ENCODE measurements around the gene SETD1B.
A peak's percentile ranks its signal among the peaks of the same experiment; 100 is the strongest.
"Not testable (repeated sequence)": the region's sequence is repeated elsewhere in the genome, so short reads cannot be mapped to it uniquely, and the experiment has no call there.

Gene SETD1B

DNA sequence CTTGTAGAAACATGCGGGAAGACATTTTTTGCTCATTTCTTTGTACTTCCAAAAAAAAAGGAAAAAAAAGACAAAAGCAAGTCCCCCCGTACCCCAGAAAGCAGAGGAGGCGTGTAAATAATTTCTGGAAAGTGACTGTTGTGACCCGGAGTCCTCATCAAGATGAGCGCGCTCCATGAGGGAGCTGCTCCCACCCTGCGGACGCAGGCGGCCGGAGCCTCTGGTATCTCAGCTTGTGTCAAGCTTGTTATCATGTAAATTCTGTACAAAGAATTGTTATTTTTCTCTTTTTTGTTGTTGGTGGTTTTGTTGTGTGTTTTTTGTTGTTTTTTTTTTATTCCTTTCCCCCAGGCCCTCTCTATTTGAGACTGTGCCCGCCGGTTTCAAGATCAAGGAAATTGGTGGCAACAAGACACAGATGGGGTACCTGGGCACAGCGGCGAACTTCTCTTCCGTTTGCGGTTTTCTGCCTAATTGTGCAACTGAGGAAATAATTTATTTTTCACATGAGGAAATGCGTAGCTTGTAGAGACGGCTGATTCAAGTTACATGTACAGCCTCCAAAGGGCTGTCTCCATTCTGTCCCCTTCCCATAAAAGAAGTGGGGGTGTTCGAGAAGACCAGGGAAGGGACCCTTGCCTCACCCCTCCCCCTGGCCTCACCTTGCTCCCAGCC lies 27.9 kb downstream of the SETD1B start:
- no peak for ATAC-seq
- no peak for DNase-seq (ENCODE audit: low spot score in 2 of 2)
- Mint-ChIP-seq H3K36me3 (peaks cover 66% of the 10 kb centered on the region), H3K4me1 (peaks cover 31% of the 10 kb centered on the region), H3K9me3 (no peaks in the 10 kb centered on the region), H3K27ac (peak overlapping the region; percentile 83), H3K4me3 (no peak overlapping the region)

DNA sequence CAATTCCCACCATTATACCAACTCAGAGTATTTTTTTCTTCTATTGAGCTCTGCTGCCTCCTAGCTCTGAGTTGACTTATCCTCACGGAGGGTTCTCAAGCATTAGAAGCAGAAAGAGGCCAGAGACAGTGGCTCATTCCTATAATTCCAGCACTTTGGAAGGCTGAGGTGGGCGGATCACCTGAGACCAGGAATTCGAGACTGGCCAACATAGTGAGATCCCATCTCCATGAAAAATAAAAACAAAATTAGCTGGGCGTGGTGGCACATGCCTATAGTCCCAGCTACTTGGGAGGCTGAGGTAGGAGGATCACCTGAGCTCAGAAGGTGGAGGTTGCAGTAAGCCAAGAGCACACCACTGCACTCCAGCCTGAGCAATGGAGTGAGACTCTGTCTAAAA lies 33.9 kb downstream of the SETD1B start:
- no peak for DNase-seq (ENCODE audit: low spot score in 2 of 2)
- Mint-ChIP-seq H3K4me3 (no peak overlapping the region), H3K4me1 (peaks cover 23% of the 10 kb centered on the region), H3K9me3 (no peaks in the 10 kb centered on the region), H3K27ac (no peak overlapping the region), H3K36me3 (peaks cover 7% of the 10 kb centered on the region)
- no peak for ATAC-seq

DNA sequence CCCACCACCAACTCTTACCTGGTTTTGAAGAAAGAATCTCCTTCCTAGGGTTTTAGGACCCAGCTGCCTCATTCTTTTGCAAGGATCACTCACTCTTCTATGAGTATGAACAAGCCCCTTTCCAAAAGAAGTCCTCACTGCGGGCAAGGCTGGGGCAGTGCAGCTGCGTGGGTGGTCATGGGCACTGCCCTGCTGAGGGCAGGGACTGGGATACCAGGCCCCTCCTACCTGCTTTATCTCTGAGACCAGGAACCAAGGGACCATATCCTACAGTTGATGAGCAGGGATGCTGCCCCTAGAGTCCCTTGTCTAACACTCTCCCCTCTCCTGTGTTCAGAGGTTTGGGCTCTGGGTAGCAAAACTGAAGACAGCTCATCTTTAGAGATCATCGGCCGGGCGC lies 34.3 kb downstream of the SETD1B start:
- ATAC-seq (no peak), DNase-seq (ENCODE audit: low spot score in 2 of 2) (no peak)
- H3K9me3 Mint-ChIP-seq = no peaks in the 10 kb centered on the region
- H3K27ac Mint-ChIP-seq = no peak overlapping the region
- H3K36me3 Mint-ChIP-seq = peaks cover 2% of the 10 kb centered on the region
- peaks cover 19% of the 10 kb centered on the region for H3K4me1 Mint-ChIP-seq
- peak overlapping the region; percentile 97 for H3K4me3 Mint-ChIP-seq

DNA sequence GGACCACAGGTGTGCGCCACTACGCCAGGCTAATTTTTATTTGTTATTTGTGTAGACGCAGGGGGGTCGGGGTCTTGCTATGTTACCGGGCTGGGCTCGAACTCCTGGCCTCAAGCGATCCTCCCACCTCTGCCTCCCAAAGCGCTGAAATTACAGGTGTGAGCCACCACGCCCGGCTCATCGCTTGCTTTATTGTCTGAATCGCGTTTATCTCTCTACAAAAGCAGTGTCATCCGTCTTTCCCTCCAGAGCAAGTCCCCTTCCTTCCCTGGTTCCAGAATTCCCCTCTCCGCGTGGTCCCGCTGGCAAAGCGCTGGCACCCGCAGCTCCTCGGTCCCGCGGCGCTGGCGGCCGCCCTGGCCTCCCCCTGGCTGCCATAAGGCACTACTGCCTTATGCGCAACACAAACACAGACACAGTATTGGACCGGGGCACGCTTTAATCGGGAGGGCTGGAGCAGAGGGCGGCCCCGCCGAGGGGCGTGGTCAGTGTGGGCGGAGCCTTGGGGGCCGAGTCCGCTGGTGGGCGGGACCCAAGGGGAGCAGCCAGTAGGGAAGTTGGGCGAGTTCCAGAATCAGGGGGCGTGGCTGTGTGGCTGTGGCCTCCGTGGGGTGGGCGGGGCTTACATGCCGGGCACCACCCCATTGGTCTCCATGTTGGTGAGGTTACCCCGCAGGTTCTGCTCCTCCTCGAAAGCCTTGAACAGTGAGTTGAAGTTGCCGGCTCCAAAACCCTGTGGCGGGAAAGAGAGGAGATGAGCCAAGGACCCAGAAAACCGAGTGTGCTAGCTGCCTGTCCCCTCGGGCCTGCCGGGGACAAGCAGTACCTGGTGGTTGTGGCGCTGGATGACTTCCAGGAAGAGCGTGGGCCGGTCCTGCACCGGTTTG lies 35.5 kb downstream of the SETD1B start:
- Mint-ChIP-seq H3K4me1 (peaks cover 16% of the 10 kb centered on the region), H3K36me3 (no peaks in the 10 kb centered on the region), H3K27ac (peak overlapping the region; percentile 93), H3K9me3 (no peaks in the 10 kb centered on the region), H3K4me3 (peak overlapping the region; percentile 97)
- ATAC-seq (peak; percentile 95), DNase-seq (ENCODE audit: low spot score in 2 of 2) (peak; percentile 100)

DNA sequence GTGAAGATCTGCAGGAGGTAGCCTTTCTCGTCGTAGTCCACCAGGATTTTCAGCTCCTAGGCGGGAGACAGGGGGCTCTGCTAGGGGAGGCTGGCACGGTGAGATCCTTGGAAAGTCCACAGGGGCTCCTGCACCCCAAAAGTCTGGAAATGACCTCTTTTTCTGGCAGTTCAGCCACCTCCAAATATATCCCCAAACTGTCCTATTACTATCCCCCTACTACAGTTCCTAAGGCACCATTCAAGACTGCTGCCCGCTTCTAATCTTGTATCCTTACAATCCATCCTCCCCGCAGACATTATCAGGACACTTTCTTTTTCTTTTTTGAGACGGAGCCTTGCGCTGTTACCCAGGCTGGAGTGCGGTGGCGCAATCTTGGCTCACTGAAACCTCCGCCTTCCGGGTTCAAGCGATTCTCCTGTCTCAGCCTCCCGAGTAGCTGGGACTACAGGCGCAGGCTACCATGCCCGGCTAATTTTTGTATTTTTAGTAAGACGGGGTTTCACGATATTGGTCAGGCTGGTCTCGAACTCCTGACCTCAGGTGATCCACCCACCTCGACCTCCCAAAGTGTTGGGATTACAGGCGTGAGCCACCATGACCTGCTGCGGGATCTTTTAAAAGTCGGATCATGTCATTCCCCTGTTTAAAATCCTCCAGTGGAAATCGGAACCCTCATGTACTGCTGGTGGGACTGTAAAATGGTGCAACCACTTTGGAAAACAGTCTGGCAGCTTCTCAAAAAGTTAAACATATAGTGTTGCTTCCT lies 36.4 kb downstream of the SETD1B start:
- ATAC-seq (no peak), DNase-seq (ENCODE audit: low spot score in 2 of 2) (no peak)
- peak overlapping the region; percentile 97 for H3K4me3 Mint-ChIP-seq
- peaks cover 16% of the 10 kb centered on the region for H3K4me1 Mint-ChIP-seq
- H3K36me3 Mint-ChIP-seq = no peaks in the 10 kb centered on the region
- no peaks in the 10 kb centered on the region for H3K9me3 Mint-ChIP-seq
- H3K27ac Mint-ChIP-seq = peak overlapping the region; percentile 93

DNA sequence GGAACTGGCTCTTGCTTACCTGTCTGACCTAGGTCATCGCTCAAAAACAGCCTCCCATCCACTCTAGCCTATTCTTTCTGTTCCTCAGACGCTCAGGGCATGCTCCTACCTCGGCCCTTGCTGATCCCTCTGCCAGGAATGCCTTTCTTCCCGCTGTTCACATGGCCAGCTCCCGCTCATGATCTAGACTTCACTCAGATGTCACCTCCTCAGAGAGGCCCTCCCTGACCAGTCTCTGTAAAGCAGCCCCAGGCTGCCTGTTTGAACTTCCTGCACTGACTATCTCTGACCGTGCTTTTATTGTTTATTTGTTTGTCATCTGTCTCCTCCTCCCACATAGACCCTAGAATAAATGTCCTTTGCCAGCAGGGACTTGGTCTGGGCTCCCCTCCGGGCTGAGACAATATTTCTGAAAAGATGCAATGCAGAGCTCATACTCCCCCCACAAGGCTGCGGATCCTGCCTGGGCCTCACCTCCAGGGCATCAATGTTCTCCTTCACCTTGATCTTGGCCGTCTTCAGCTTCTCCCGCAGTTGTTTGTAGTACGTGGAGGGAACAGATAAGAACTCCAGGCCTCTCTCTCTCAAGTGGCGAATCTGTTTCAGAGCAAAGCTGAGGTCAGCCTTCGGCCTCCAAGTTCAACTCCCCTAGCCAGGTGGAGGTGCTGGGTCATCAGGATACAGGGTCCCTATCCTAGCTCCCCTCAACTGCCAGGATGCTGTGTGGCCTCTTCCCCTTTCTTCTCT lies 39.6 kb downstream of the SETD1B start:
- ATAC-seq = no peak

DNA sequence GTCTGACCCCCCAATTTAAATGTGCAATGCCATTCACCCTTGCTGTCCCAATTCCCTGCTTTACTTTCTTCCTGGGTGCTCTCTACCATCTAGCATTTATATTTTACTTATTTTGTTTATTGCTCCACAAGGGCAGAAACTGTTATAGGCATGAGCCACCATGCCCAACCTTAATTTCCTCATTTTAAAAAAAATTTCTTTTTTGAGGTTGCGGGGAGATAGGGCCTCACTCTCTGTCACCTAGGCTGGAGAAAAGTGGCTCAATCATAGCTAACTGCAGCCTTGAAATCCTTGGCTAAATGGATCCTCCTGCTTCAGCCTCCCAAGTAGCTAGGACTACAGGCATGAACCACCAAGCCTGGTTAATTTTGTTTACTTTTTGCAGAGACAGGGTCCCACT lies 41.9 kb downstream of the SETD1B start:
- Mint-ChIP-seq H3K9me3 (no peaks in the 10 kb centered on the region), H3K27ac (no peak overlapping the region), H3K4me3 (no peak overlapping the region), H3K4me1 (no peaks in the 10 kb centered on the region), H3K36me3 (no peaks in the 10 kb centered on the region)
- no peak for DNase-seq (ENCODE audit: low spot score in 2 of 2)
- no peak for ATAC-seq

More for the DNA sequence above, 39.6 kb downstream of the SETD1B start:
- no peak overlapping the region for H3K4me3 Mint-ChIP-seq
- no peak overlapping the region for H3K27ac Mint-ChIP-seq
- no peaks in the 10 kb centered on the region for H3K9me3 Mint-ChIP-seq
- H3K4me1 Mint-ChIP-seq = peaks cover 16% of the 10 kb centered on the region
- no peaks in the 10 kb centered on the region for H3K36me3 Mint-ChIP-seq
- no peak for DNase-seq (ENCODE audit: low spot score in 2 of 2)

DNA sequence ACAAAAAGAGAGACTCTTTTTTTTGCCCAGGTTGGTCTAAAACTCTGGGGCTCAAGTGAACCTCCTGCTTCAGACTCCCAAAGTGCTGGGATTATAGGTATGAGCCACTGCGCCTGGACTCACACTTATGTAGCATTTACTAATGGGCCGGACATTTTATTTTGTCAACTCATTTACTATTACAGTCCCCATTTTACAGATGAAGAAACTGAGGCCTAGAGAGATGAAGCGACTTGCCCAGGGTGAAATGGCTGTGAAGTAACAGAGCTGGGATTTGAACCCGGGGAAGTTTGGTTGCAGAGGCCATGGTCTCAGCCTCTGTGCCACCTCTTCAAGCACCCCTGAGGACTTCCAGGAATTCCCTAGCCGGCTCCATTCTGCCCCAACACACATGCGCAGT lies 45.4 kb downstream of the SETD1B start:
- no peak overlapping the region for H3K27ac Mint-ChIP-seq
- no peaks in the 10 kb centered on the region for H3K36me3 Mint-ChIP-seq
- ATAC-seq = no peak
- no peak overlapping the region for H3K4me3 Mint-ChIP-seq
- no peaks in the 10 kb centered on the region for H3K9me3 Mint-ChIP-seq
- DNase-seq (ENCODE audit: low spot score in 2 of 2) = no peak
- H3K4me1 Mint-ChIP-seq = no peaks in the 10 kb centered on the region

DNA sequence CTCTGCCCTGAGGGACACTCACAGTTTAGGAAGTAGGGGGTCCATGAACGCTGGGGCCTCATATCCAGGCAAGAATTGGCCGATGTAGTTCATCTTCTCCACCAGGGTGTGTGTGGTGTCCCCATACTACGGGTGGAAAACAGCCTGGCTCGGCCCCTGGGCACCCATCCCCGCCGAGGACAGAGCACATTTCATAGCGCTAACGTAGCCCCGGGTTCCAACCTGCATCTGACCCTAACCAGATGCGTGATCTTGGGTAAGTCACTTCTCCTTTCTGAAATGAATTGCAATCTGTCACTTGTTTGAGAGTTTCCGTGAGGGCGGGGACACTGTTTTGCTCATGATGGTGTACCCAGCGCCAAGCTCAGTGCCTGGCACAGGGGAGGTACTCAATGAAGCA lies 45.9 kb downstream of the SETD1B start:
- no peaks in the 10 kb centered on the region for H3K36me3 Mint-ChIP-seq
- ATAC-seq = no peak
- H3K27ac Mint-ChIP-seq = no peak overlapping the region
- H3K4me3 Mint-ChIP-seq = no peak overlapping the region
- DNase-seq (ENCODE audit: low spot score in 2 of 2) = no peak
- H3K4me1 Mint-ChIP-seq = no peaks in the 10 kb centered on the region
- H3K9me3 Mint-ChIP-seq = no peaks in the 10 kb centered on the region

DNA sequence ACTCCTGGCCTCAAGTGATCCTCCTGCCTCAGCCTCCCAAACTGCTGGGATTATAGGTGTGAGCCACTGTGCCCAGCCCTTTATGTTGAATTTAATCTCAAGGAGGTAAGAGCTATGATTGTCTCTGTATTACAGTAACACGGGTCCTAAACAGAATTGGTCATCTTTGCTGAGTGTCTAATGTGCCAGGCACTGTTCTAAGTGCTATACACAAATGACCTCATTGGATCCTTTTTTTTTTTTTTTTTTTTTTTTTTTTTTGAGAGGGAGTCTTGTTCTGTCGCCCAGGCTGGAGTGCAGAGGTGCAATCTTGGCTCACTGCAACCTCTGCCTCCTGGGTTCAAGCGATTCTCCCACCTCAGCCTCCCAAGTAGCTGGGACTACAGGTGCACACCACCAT lies 48.6 kb downstream of the SETD1B start:
- H3K9me3 Mint-ChIP-seq, H3K36me3 Mint-ChIP-seq, ATAC-seq: not testable (repeated sequence)

DNA sequence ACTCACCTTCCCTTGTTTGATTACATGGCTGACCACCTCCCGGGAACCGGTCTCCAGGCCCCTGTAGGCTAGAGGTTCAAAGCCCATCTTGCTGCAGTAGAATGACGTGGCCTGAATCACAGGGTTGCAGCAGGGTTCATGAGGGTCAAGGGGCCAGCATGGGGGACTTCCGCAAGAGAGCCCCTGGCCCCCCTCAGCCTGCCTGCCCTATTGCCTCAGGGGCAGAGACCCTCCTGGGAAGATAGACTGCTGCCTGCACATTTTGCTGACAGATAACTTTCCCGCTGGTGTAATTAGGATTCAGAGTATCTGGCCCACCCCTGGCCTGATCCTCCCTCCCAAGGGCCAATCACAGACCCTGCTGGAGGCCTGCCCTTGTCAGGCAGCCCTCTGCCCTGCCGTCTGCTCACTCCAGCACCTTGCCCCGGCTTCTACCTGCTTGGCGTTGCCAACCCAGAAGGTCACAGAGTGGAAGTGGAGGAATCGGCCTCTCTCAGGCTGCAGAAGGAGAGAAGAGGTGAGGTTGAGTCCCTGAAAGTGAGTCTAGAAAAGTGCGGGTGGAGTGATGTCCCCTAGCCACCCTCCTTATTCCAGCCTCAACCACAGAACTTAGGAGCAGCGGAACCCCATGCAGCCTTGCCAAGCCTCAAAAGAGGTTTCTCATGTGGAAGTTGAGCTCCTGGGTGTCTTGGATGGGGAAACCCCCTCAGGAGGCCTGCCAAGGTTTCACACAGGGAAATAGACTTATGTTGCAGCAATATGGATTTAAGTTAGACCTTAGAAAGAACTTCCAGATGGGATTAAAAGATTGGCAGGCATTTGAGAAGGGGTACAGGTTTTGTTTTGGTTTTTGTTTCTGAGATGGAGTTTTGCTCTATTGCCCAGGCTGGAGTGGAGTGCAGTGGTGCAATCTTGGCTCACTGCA lies 53.8 kb downstream of the SETD1B start:
- H3K4me3 Mint-ChIP-seq = no peak overlapping the region
- peak overlapping the region; percentile 17 for H3K27ac Mint-ChIP-seq
- ATAC-seq (no peak), DNase-seq (ENCODE audit: low spot score in 2 of 2) (no peak)
- no peaks in the 10 kb centered on the region for H3K9me3 Mint-ChIP-seq
- peaks cover 9% of the 10 kb centered on the region for H3K4me1 Mint-ChIP-seq
- H3K36me3 Mint-ChIP-seq = no peaks in the 10 kb centered on the region

More for the DNA sequence above, 48.6 kb downstream of the SETD1B start:
- not testable (repeated sequence) for DNase-seq (ENCODE audit: low spot score in 2 of 2); H3K4me1 Mint-ChIP-seq; H3K27ac Mint-ChIP-seq; H3K4me3 Mint-ChIP-seq

DNA sequence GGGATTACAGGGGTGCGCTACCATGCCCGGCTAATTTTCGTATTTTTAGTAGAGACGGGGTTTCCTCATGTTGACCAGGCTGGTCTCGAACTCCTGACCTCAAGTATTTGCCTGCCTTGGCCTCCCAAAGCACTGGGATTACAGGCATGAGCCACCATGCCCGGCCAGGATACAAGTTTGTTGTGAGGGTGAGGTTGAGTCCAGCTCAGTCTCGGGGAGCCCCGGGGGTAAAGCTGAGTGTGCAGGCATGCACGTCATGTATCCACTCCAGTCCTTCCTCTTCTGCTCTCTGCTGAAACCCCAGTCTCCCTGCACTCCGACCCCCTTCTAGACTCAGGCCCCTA lies 54.5 kb downstream of the SETD1B start:
- Mint-ChIP-seq H3K4me3 (no peak overlapping the region), H3K9me3 (no peaks in the 10 kb centered on the region), H3K36me3 (no peaks in the 10 kb centered on the region), H3K4me1 (peaks cover 9% of the 10 kb centered on the region), H3K27ac (no peak overlapping the region)
- DNase-seq (ENCODE audit: low spot score in 2 of 2) (no peak), ATAC-seq (no peak)

DNA sequence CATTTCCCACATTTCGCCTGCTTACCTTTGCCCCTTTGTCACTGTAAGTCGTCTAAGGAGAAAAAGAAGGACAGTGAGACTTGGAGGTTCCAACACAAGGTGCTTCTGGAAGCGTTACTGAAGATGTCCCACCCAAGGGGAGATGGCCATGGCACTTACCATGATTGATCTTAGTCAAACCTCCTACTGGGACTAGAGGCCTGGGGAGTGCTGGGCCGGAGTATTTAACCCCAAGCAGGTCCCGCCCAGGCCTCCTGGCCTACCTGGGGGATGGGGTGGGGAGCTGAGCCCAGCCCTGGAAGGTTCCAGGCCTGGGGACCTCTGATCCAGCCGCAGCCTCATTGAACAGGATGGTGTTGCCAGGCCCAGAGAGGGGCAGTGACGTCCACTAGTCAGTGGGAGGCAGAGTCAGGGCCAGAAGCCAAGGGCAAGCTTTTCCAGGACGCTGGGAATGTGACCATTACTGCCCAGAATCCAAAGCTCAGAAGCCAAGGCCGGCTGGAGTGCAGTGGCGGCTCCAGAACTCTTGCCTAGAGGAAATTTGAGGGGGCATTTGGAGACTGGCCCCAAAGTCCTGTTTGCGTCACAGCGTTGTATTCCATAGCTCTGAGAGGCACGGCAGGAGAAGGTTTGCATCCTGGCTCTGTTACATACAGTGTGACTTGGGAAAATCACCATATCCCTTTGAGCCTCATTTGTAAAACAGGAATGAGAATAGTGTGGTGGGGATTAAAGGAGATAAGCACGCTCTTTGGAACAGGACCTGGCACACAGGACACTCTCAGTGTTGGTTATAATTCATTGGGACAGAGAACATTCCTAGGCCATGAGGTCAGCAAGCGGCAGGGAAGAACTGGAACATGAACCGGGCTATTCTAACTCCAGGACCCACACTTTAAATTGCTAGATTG lies 55.1 kb downstream of the SETD1B start, which contains the start of gene HPD:
HPD (minus strand) TSS at position 198 of the 911 bp plus-strand sequence; CDS start at position 162, 36 bp downstream.
- Mint-ChIP-seq H3K4me3 (no peak within 1 kb of the TSS), H3K36me3 (no peaks in the 10 kb centered on the region), H3K9me3 (no peaks in the 10 kb centered on the region), H3K27ac (no peak within 1 kb of the TSS), H3K4me1 (peaks cover 9% of the 10 kb centered on the region)
- ATAC-seq (no peak), DNase-seq (ENCODE audit: low spot score in 2 of 2) (no peak)

Measured in stimulated activated effector memory CD8-positive, alpha-beta T cell treated with anti-CD3 and anti-CD28 coated beads, Interleukin-12 subunit alpha, Interleukin-12 subunit beta, amount 100 ng/mL, for 72 hours (primary cell).